Endothelial cell of umbilical vein (primary cell): ENCODE data around the gene PDE6C.

Source experiments
- EZH2 ChIP-seq: IDR thresholded peaks from 2 replicates; pipeline ENCODE4 v1.6.1; 2012; ENCODE audit warnings: borderline replicate concordance, low read depth, mild to moderate bottlenecking, moderate library complexity, low read length, inconsistent platforms; ENCODE audit not compliant: severe bottlenecking
- JUN ChIP-seq: IDR thresholded peaks from 2 replicates; pipeline ENCODE4 v1.6.1; 2011; ENCODE audit warnings: borderline replicate concordance, low read depth; ENCODE audit not compliant: insufficient read length, insufficient read depth
- MYC ChIP-seq: IDR thresholded peaks from one replicate; pipeline ENCODE4 v1.6.1; 2011; ENCODE audit warnings: mild to moderate bottlenecking, low read depth, low read length
- POLR2A ChIP-seq: IDR thresholded peaks from 2 replicates; pipeline ENCODE4 v1.6.1; 2012; ENCODE audit warnings: low read depth, mild to moderate bottlenecking, control low read depth, low read length
- POLR2AphosphoS5 ChIP-seq: IDR thresholded peaks from 2 replicates; pipeline ENCODE4 v1.6.1; 2012; ENCODE audit warnings: low read depth, mild to moderate bottlenecking, control low read depth, low read length, moderate library complexity; ENCODE audit not compliant: insufficient read depth
- TF ChIP-seq, protein P1 (sequence below), 2 donors: IDR thresholded peaks; 1 replicate in 1 of 2; 2 replicates in 1 of 2; pipeline ENCODE4 v1.5.1; 2011; ENCODE audit warnings: low read length in 2 of 2, mild to moderate bottlenecking in 2 of 2, moderate library complexity in 2 of 2, control low read depth in 1 of 2, inconsistent platforms in 1 of 2, low read depth in 1 of 2; ENCODE audit not compliant: insufficient read depth in 1 of 2; ENCODE audit errors: extremely low read depth in 1 of 2
- TF ChIP-seq, protein P2 (sequence below): IDR thresholded peaks from 2 replicates; pipeline ENCODE4 v1.6.1; 2011; ENCODE audit not compliant: insufficient read depth, insufficient read length

DNA sequence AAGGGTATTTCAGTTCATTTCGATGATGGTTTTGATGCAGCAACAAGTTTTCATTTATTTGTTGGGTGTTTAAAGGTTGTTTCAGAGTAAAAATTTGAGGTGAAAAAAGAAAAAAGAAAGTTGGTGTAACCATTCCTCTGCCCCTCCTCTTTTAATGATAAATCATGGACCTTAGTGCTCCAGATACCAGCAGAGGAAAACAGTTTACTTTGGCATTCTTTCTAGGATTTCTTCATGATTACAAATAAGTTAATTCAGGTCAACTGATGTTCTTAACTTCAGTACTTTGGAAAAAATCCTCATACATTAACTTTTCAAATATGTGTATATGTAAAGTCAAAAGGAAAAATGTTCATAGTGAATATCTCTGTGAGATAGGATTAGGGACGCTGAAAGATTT, 9.3 kb upstream of the PDE6C start:
- TF ChIP-seq, protein P1, sequence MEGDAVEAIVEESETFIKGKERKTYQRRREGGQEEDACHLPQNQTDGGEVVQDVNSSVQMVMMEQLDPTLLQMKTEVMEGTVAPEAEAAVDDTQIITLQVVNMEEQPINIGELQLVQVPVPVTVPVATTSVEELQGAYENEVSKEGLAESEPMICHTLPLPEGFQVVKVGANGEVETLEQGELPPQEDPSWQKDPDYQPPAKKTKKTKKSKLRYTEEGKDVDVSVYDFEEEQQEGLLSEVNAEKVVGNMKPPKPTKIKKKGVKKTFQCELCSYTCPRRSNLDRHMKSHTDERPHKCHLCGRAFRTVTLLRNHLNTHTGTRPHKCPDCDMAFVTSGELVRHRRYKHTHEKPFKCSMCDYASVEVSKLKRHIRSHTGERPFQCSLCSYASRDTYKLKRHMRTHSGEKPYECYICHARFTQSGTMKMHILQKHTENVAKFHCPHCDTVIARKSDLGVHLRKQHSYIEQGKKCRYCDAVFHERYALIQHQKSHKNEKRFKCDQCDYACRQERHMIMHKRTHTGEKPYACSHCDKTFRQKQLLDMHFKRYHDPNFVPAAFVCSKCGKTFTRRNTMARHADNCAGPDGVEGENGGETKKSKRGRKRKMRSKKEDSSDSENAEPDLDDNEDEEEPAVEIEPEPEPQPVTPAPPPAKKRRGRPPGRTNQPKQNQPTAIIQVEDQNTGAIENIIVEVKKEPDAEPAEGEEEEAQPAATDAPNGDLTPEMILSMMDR (IDR thresholded peaks at IDR 0.05; ENCODE audit: extremely low read depth in 1 of 2, insufficient read depth in 1 of 2, low read depth in 1 of 2, low read length in 2 of 2): no peak
- TF ChIP-seq, protein P2, sequence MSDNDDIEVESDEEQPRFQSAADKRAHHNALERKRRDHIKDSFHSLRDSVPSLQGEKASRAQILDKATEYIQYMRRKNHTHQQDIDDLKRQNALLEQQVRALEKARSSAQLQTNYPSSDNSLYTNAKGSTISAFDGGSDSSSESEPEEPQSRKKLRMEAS: no peak
- TF ChIP-seq MYC: no peak
- TF ChIP-seq EZH2: no peak
- no peak for TF ChIP-seq POLR2A
- no peak for TF ChIP-seq JUN
- no peak for TF ChIP-seq POLR2AphosphoS5
